GM18868 (cell line): Measurements from ENCODE around the gene PARL.
"Not testable (repeated sequence)": the region's sequence is repeated elsewhere in the genome, so short reads cannot be mapped to it uniquely, and the experiment has no call there.

Experiments
- ATAC-seq: cut with Tn5 transposase; IDR thresholded peaks from one replicate; pipeline ENCODE4 v1.9.1; 2021; ENCODE audit warnings: mild to moderate bottlenecking, moderate library complexity; ENCODE audit not compliant: unreplicated experiment

The PARL gene

DNA sequence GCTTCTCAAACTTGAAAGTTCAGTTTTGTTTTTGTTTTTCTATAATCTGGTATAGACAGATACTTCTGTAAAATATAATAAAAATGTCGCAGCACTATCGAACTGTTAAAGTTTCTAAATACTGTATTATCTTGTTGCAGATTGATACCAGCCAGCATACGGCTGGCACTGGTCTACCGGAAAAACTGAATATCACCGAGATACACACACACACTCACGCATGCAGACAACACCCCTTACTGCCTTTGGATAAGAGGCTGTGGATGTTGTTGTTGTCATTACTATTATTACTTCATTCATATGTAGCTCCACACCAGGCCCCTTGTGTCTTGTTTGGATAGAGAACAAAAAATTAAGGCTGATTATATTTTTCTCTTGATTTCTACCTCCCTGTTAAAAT is 91.7 kb downstream of the PARL start:
- no peak for ATAC-seq

DNA sequence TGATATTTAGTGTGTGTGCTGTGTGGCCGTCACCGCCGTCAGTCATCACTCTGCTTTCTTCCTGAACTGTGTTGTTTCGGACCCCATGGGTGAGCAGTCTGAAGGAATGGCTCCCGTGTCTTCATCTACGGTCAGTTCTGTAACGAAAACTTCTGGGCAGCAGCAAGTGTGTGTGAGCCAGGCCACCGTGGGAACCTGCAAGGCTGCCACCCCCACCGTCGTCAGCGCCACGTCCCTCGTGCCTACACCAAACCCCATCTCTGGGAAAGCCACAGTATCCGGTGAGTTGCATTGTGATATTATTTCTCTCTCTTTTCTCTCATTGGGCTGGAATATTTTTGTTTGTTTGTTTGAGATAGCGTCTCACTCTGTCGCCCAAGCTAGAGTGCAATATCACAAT is 94.0 kb downstream of the PARL start:
- no peak for ATAC-seq

GRCh38 chr3:183789826-183790225 is 94.9 kb downstream of the PARL start:
- no peak for ATAC-seq

- ATAC-seq = not testable (repeated sequence)
Observed at GRCh38 chr3:183784503-183784902, 100.2 kb downstream of the PARL start.

DNA sequence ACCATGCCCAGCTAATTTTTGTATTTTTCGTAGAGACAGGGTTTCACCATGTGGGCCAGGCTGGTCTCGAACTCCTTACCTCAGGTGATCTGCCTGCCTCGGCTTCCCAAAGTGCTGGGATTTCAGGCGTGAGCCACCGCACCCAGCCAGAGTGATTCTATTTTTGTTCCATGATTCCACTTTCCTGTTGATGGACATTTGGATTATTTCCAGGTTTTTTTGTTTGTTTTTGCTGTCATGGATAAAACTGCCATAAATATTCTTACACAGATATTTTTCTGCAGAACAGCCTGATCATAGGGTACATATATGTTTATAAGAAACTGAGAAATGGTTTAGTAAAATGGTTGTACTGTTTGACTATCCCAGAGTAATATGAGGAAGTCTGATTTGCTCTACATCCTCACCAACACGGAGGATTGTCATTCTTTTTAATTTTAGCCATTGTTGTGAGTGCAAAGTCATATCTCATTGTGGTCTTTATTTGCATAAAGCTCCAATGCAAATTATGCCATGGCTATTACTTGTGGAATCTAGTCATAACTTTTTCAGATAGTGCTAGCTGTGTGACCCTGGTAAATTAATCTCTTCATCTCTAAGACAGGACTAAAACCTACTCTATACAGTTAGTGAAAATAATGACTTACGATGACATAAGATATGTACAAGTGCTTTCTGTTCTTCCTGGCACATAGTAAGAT is 102.0 kb downstream of the PARL start:
- no peak for ATAC-seq

GRCh38 chr3:183781246-183781645 is 103.4 kb downstream of the PARL start:
- no peak for ATAC-seq

GRCh38 chr3:183779896-183780465 is 104.7 kb downstream of the PARL start:
- ATAC-seq = no peak
